Measurements from ENCODE around the gene FLCN.

FLCN gene

GRCh38 chr17:17167356-17167755 lies 69.6 kb downstream of the FLCN start:
- no peak for DNase-seq (ENCODE audit: low read depth)

DNA sequence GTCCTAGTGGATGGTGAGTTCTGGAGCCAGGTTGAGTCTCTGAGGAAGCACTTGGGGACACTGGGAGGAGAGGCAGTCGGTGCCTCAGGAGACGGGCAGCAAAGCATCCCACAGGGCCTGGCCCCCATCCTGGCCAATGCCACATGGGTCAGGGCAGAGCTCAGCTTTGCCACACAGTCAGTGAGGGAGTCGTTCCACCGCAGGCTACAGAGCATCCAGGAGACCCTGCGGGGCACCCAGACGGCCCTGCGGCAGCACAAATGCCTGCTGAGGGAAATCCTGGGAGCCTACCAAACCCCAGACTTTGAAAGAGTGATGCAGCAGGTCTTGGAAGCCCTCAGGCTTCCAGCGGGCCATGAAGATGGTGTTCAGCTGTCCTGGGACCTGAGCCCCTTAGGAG lies 70.5 kb downstream of the FLCN start:
- no peak for DNase-seq (ENCODE audit: low read depth)

GRCh38 chr17:17165666-17166308 lies 71.2 kb downstream of the FLCN start:
- DNase-seq (ENCODE audit: low read depth) = no peak

GRCh38 chr17:17164676-17165075 lies 72.3 kb downstream of the FLCN start:
- DNase-seq (ENCODE audit: low read depth) = no peak

DNA sequence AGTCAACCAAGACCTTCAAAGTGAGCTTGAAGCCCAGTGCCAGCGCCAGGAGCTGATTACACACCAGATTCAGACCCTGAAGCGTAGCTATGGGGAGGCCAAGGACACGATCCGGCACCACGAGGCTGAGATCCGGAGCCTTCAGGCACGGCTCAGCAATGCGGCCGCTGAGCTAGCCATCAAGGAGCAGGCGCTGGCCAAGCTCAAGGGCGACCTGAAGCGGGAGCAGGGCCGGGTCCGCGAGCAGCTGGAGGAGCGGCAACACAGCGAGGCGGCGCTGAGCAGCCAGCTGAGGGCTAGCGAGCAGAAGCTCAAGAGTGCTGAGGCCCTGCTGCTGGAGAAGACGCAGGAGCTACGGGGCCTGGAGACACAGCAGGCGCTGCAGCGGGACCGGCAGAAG lies 72.8 kb downstream of the FLCN start:
- no peak for DNase-seq (ENCODE audit: low read depth)
